GM18508 (cell line): ENCODE results near the gene ACADVL.

ENCODE experiments used
- ATAC-seq: cut with Tn5 transposase; IDR thresholded peaks from one replicate; pipeline ENCODE4 v1.9.1; 2021; ENCODE audit warnings: moderate number of reproducible peaks; ENCODE audit not compliant: insufficient read depth, unreplicated experiment

ACADVL gene

DNA sequence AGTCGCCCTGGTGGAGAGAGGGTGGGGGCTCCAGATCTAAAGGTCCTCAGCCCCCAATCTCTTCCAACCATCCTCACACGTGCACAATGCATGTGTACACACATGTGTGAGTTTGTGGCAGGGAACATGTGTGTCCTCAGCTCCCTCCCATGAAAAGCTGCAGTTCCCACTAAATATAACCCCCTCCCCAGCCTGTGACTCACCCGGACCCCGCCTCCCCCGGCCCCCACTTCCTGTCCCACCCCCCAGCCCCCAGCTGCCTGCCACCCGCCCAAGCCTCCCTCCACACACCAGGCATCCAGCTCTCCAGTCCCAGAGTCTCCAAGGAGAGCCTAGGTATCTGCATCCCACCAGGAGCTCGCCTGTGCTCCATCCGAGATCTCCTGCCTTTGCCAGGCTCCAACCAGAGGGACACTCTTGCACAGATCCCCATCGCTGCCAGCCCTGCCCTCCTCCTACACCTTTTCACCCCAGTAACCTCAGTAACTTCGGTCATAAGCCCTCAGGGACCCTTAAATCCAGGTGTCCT, 4.0 kb upstream of the ACADVL start:
- ATAC-seq, result no peak

DNA sequence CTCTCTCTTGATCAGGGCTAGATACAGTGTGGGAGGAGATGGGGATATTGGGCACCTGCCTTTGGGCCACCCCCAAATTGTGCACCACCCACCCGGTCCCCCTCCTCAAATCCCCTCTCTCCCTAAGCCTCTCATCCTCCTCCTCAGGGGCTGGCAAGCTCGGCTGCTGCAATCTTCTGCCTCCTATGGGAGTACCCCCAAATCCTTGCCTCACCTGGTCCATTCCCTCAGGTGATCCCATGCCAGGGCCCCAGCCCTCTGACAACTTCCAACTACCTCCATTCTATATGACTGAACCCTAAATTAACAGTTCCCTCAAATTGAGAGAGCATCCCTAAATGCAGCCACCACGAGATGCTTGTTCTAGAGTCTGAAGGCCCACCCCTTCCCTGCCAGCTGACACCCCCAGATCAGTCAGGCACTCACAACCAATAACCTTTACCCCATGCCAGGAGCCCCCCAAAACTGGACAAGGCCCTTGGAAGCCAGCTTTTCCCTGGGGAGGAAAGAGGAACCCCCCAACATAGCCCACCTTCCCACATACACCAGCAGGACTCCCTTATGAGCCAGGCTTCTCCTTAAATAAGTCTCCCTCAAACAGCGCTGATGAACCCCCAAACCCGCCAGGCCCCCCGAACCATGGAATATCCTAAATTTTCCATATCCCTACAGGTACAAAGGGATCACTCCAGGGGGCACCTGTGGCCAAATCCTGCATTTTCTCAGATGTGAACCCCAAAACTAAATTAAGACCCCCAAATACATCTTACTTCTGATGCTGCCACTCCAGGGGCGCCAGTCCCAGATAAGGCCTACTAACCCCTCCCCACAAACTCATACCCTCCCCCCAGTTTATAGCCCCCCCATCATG, 3.3 kb upstream of the ACADVL start:
- ATAC-seq, result no peak

DNA sequence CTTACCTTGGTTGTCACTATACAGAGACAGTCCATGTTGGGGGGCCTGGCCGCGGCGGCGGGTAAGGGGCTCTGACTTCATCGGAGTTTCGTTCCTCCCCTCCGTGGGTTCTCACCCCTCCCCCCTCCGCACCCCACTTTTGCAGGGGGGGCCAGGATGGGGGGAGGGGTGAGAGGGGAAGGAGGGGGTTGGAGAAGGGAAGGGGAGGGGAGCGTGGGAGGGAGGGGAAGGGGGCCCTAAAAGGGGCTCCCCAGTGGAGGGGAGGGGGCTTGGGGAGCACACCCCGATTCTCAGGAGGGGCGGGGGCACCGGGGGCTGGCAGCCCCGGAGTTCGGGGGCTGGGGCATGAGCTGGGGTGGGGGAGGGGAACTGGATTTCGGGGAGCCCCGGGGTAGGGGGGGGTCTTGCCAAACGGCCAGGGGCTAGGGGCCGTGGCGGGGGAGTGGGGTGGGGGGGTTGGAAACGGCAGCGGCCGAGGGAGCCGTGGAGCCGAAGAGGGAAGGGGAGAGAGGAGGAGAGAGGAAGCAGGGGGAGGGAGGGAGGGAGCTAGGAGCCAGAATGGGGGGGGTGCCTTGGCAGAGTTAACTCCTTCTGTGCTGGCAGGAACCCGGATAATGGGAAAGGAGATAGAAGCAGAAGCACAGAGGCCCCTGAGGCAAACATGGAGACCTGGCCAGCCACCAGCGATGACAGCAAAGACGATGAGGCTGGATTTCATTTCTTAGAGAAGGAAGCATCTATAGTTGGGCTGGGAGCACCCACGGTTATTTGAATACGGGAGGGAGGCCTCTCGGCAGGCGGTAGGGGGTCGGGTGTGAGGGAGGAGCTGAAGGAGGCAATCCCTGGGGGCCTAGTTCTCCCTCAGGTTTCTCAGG, 2.4 kb upstream of the ACADVL start:
- ATAC-seq, result no peak

DNA sequence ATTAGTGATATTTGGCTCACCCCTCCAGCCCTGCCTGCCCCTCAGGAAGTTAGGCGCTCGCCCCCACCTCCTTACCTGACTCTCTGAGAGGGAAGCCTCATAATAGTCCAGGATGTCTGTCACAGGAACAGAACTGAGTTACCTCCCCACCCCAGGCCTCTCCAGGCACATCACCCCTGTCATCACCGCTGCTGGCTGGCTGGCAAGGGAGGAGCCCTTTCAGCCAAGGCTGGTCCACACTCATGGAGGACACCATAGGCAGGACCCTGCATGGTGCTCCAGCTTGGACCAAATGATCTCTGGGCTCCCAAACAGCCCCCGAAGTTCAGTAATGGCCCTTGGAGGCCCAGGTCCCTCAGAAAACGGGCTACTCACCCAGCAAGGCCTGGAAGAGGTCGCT, 1.6 kb upstream of the ACADVL start:
- ATAC-seq, result no peak

DNA sequence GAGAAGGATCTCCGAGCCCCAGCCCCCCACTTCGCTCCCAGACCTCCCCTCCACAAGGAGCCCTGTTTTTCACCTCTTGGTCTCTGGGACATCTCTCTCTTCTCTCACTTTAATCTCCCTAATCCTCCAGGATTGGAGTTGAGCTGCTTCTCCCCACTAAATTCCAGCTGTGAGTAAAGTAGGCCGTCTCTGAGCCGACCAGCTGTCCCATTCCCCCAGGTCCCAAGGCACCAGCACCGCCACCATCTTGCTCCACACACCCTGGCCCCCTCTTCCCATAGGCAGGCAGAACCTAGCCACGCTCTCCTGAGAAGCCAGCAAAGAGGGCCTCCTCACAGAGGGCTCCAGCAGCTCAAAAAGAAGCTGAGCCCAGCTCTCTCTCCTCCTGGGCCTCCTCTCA, 980 bp upstream of the ACADVL start:
- ATAC-seq, result no peak

DNA sequence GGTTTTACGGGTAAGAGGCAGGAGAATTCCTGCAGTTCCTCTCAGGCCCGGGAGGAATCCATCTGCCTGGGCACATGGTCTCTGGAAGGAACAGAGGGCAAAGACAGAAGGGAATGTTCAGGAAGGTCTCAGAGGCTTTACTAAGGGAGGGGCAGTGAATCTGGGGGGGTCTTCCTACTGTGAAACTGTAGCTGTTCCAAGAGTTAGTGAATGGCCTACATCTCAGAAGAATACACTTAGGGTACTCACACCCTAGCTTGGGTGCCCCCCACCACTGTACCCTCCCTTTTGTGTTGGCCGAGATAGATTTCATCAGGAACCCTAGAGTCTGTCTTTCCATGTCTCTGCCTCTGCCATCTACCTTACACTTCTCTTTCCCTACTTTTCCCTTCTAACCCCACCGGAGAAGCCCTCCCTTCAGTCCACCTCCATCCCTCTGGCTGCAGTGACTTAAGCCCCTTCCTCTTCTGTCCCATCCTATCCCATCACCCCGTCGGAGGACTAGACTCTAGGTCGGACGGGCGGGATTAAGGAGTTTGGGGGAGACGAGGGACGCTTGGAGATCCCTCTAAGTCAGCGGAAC, 418 bp upstream of the ACADVL start:
- ATAC-seq, result no peak

DNA sequence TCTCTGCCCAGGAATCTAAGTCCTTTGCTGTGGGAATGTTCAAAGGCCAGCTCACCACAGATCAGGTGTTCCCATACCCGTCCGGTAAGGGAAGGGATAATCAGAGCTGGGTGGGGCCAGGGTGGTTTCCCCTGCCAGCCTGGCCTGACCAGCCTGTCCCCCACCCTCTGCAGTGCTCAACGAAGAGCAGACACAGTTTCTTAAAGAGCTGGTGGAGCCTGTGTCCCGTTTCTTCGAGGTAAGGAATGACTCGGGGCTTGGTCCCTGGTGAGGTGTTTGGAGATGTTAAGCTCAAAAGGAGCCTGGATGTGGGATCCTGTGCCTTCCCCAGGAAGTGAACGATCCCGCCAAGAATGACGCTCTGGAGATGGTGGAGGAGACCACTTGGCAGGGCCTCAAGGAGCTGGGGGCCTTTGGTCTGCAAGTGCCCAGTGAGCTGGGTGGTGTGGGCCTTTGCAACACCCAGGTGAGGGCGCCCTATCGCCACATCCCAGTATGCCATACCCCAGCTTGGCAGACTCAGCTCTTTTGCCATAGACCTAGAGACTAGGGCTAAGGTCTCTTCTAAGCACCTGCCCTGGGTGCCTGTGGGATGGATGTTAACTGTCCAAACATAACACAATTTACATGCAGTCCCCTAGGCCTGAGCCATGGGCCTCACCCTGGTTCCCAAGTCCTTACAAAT, 997 bp downstream of the ACADVL start:
- no peak for ATAC-seq

DNA sequence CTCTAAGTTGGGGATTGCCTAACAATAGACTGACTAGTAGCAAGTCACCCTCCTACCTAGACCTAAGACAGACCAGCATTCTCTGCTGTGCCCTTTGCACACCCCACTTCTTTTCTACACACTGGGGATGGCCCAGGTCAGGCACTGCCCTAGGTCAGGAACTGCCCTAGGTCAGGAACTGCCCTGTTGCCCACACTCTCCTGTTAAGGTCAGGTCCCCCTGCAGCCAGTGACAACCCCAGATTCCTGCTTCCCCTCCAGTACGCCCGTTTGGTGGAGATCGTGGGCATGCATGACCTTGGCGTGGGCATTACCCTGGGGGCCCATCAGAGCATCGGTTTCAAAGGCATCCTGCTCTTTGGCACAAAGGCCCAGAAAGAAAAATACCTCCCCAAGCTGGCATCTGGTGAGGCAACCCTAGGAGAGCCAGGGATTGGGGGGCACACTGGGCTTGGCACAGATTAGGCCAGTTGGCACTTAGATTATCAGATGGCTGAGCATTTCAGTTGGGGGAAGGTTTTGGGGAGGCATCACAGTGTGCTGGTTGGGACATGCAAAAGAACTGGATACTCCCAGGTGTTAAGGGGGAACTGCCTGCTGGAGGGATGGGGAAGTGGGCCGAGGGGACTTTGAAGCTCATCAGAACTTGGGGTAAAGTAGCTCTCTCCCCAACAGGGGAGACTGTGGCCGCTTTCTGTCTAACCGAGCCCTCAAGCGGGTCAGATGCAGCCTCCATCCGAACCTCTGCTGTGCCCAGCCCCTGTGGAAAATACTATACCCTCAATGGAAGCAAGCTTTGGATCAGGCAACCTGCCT, 1.7 kb downstream of the ACADVL start:
- ATAC-seq, result no peak

DNA sequence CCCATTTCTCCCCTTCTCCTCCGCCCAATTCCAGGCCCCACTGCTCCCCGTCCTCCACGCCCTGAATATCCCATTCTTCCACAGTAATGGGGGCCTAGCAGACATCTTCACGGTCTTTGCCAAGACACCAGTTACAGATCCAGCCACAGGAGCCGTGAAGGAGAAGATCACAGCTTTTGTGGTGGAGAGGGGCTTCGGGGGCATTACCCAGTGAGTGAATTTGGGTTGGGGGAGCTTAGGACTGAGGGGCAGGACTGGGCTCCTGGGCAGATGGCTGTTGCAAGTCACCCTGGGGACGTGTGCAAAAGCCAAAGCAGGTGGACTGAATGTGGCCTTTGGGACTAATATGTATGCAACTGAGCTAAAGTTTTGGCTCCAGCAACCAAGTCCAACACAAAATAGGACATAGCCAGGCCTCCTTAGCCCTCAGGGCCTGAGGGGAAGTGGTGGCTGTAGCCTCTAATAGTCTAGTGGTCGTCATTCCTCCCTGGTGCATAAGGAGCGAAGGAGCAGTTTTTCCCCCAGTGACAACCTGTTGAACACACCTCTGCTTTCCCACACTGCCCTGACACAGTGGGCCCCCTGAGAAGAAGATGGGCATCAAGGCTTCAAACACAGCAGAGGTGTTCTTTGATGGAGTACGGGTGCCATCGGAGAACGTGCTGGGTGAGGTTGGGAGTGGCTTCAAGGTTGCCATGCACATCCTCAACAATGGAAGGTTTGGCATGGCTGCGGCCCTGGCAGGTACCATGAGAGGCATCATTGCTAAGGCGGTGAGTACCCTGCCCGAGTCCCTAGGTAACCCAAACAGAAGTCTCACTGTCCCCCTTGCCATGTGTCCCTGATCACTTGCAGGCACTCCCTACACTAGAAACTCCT, 2.6 kb downstream of the ACADVL start:
- no peak for ATAC-seq

DNA sequence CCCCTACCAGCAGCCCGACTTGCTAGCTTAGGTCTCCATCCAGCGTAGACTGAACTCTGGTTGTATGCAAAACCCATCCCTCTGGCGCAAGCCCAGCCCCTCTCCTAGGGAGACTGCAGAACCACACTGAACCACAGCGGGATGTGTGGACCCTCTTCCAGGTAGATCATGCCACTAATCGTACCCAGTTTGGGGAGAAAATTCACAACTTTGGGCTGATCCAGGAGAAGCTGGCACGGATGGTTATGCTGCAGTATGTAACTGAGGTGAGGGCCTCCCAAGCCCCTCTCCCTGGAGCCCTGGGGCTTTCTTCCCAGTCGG, 3.2 kb downstream of the ACADVL start:
- ATAC-seq, result no peak

DNA sequence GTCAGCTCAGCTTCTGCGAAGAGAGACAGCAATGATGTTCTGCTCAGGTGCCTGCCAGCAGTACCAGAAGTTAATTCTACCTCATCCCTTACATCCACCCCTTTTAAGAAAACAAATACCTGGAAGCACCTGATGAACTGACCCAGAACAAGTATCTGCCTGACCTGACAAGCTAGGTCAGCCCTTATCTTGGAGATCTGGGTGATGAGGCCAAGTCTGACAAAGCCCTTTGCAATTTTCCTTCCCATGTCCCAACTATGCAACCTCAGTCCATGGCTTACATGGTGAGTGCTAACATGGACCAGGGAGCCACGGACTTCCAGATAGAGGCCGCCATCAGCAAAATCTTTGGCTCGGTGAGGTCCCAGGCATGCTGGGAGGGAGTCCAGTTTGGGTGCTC, 3.6 kb downstream of the ACADVL start:
- no peak for ATAC-seq

DNA sequence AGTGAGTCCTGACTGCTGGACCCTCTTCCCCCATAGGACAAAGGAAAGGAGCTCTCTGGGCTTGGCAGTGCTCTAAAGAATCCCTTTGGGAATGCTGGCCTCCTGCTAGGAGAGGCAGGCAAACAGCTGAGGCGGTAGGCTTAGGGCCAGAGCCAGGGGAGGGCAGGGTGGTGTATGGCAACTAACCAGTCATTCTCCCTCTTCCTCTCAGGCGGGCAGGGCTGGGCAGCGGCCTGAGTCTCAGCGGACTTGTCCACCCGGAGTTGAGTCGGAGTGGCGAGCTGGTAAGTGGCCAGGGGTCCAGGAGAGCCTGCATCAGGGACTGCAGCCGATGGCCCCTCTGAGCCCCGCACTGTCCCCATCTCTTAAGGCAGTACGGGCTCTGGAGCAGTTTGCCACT, 4.4 kb downstream of the ACADVL start:
- no peak for ATAC-seq

DNA sequence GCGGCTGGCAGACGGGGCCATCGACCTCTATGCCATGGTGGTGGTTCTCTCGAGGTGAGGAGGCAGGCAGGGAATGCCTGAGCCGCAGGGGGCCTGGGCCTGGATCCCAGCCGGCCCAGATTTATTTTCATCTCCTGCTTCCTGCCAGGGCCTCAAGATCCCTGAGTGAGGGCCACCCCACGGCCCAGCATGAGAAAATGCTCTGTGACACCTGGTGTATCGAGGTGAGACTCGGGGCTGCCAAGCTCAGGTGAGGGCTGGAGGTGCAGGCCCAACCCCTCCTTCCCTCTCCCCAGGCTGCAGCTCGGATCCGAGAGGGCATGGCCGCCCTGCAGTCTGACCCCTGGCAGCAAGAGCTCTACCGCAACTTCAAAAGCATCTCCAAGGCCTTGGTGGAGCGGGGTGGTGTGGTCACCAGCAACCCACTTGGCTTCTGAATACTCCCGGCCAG, 4.9 kb downstream of the ACADVL start:
- ATAC-seq, result no peak

DNA sequence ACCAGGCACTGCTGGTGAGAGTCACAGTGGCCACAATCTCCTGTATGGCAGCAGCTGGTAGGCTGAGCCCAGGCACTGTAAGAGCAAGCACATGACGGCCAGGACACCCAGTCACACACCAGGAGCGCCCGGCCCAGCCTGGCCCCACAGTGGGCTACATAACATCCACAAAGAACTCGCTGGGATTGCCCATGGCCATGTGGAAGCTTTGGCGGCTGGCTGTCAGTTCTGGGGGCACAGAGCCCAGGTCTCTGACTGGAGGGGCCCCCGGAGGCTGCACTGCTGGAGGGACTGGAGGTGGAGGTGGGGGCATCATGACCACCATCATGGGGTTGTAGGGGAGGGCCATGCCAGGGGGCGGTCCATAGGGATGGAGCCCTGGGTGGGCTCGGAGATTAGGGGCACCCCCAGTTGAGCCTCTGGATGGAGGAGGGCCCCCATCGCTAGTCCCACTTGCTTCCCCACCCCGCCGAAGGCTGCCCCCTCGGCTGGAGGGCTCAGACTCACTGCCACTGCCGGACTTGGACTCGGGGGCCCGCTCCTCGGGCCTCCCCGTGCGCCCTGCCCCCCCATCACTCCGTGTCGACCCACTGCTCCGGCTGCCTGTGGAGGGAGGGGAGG, 6.1 kb downstream of the ACADVL start:
- no peak for ATAC-seq

DNA sequence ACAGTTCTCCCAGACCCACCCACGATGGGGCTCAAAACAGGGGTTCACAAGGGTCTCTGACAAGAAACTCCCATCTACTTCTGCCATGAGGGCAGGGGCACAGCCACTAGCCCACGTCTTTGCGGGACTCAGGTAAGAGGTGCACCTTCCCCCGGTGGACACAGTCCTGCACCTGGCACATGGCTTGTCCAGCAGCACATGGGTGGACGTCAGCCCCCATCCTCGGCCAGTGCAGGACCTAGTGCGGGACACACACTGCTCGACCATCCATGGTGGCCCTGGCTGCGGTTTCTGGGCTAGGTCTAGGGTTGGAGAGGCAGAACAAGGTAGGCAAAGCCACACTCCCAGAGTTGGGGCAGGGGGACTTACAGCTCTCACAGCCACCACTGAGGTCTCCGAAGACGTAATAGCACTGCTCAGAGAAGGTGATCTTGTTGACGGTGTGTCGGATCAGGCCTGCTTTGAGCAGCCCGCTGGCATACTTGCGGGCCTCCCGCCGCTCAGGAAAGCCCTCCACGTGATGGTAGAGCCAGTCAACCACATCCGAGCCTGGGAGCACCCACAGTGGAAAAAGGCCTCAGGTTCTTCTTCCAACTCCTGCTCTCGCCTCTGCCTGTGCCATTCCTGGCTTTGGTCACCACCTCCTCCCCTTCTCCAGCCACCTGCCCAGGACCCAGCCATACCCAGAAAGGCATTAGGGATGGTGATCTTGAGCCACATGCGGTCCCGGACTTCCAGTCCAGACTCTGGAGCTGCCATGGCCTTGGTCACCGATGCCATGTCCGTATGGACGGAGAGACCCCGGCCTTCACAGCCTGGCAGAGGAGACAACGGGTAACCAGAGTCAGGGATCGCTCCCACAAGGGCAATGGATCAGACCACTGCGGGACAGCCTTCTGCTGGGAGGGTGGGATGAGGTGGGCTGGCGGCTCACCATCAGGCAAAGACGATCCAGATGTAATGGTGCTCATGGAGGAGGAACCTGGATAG, 7.3 kb downstream of the ACADVL start:
- no peak for ATAC-seq

DNA sequence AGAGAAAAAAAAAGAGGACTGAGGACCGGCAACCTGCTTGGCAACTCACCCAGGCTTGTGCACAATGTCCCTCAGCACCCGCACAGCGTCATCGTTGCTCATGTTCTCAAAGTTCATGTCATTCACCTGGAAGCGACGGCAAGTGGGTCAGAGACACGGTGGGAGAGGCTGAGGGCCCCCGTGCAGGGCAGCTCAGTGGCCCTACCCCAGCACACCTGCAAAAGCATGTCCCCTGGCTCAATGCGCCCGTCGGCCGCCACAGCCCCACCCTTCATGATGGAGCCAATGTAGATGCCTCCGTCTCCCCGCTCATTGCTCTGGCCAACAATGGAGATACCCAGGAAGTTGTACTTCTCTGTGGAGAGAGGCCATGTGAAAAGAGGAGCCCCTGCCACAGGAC, 9.2 kb downstream of the ACADVL start:
- no peak for ATAC-seq

DNA sequence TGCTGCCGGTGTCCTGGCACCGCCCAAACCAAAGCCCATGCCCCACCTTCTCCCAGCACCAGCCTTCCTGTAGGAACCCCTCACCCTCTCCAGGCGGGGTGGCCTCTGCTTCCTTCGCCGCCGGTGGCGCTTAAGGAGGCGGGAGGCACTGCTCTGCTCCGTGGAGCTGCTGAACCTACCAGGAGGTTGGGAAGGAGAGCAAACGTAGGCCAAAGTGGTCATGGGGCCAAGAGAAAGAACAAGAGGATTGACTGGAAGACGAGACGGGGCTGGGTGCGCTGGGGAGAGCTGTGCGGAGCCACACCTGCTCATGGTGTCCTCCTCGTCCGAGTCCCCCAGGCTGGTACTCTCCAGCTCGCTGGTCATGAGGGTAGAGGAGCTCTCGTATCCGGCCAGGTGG, 9.8 kb downstream of the ACADVL start:
- no peak for ATAC-seq
